Fibroblast of lung (primary cell): ENCODE measurements around the gene DDX10. TPM values are rescaled to one million over a fixed set of nuclear protein-coding genes. Genes with fewer than 3 reads are reported as not detected.
A peak's percentile ranks its signal among the peaks of the same experiment; 100 is the strongest.

Experiments used
- DNase-seq, 2 donors: peaks; one replicate each; pipeline versions ENCODE4 v3.0.0 to v3.0.0-alpha.2; 2010; ENCODE audit warnings: low read depth in 2 of 2
- H2AFZ ChIP-seq: 2 replicates; pipeline ENCODE4 v1.5.1; 2012; ENCODE audit warnings: low read length, control low read depth, inconsistent platforms
- H3K27ac ChIP-seq: 2 replicates; pipeline ENCODE4 v1.5.1; 2011; ENCODE audit warnings: low read length, control low read depth; ENCODE audit not compliant: insufficient read depth
- H3K27me3 ChIP-seq: 2 replicates; pipeline ENCODE4 v1.5.1; 2011; ENCODE audit warnings: mild to moderate bottlenecking, low read length; ENCODE audit not compliant: control insufficient read depth, insufficient read depth
- H3K36me3 ChIP-seq: 2 replicates; pipeline ENCODE4 v1.5.1; 2011; ENCODE audit warnings: low read length; ENCODE audit not compliant: control insufficient read depth, insufficient read depth
- H3K4me1 ChIP-seq: 2 replicates; pipeline ENCODE4 v1.5.1; 2011; ENCODE audit warnings: low read length; ENCODE audit not compliant: control insufficient read depth, insufficient read depth; ENCODE audit errors: extremely low read depth
- H3K4me2 ChIP-seq: 2 replicates; pipeline ENCODE4 v1.5.1; 2011; ENCODE audit warnings: low read length, control low read depth; ENCODE audit not compliant: insufficient read depth; ENCODE audit errors: extremely low read depth
- H3K4me3 ChIP-seq, 4 experiments: fragments of 200-600 bp in 1 of 4; sonication (generic) in 1 of 4; replicated peaks in 1 of 4; 2 replicates each; pipeline ENCODE4 v1.5.1; 2011 to 2016; ENCODE audit warnings: low read length in 4 of 4, low read depth in 3 of 4, mild to moderate bottlenecking in 3 of 4, control low read depth in 2 of 4, inconsistent platforms in 1 of 4, mixed read lengths in 1 of 4; ENCODE audit not compliant: insufficient read depth in 1 of 4; ENCODE audit errors: control extremely low read depth in 1 of 4
- H3K79me2 ChIP-seq: 2 replicates; pipeline ENCODE4 v1.5.1; 2012; ENCODE audit warnings: mild to moderate bottlenecking, low read length, inconsistent platforms; ENCODE audit not compliant: control insufficient read depth, insufficient read depth
- H3K9ac ChIP-seq: 2 replicates; pipeline ENCODE4 v1.5.1; 2011; ENCODE audit warnings: mild to moderate bottlenecking, low read length, control low read depth; ENCODE audit not compliant: insufficient read depth
- H3K9me3 ChIP-seq: 2 replicates; pipeline ENCODE4 v1.5.1; 2012; ENCODE audit warnings: low read depth, low read length; ENCODE audit not compliant: control insufficient read depth, insufficient read depth
- H4K20me1 ChIP-seq: 2 replicates; pipeline ENCODE4 v1.5.1; 2011; ENCODE audit warnings: low read length; ENCODE audit not compliant: control insufficient read depth, insufficient read depth; ENCODE audit errors: extremely low read depth
- CTCF ChIP-seq, 2 donors: IDR thresholded peaks in 1 of 2; conservative IDR thresholded peaks in 1 of 2; 1 replicate in 1 of 2; 2 replicates in 1 of 2; pipeline ENCODE4 v1.5.1; 2011 to 2012; ENCODE audit warnings: low read length in 2 of 2, control low read depth in 1 of 2, inconsistent platforms in 1 of 2, low read depth in 1 of 2, mild to moderate bottlenecking in 1 of 2
- EZH2 ChIP-seq: IDR thresholded peaks from 2 replicates; pipeline ENCODE4 v1.5.1; 2012; ENCODE audit warnings: low read length, control low read depth, mild to moderate bottlenecking; ENCODE audit errors: missing control alignments
- polyA plus RNA-seq, 2 donors: library from polyadenylated mRNA; depleted of rRNA in 1 of 2; stranded (reverse) in 1 of 2; unstranded in 1 of 2; fragments of >200 nt; gene quantifications; 2 replicates each; pipeline ENCODE4 v1.2.1, GENCODE V29; 2011 to 2012; ENCODE audit warnings: missing spikeins in 1 of 2
- total RNA-seq: library from RNA; depleted of rRNA; stranded (reverse); fragments of >200 nt; gene quantifications from 2 replicates; pipeline ENCODE4 v1.2.1, GENCODE V29; 2014

DDX10 gene
- total and polyA plus RNA-seq, 2 donors (not counting 1 experiment from before 2014, with no cell fraction given), result 18.5 to 20.7 TPM

- Histone ChIP-seq H3K36me3 (no peaks in the 10 kb centered on the region), H3K27ac (peak overlapping the region; percentile 30), H3K27me3 (no peaks in the 10 kb centered on the region), H3K79me2 (no peaks in the 10 kb centered on the region), H2AFZ (no peak overlapping the region), H3K4me1 (peaks cover 3% of the 10 kb centered on the region), H3K9ac (no peak overlapping the region), H3K4me3 (no peak overlapping the region), H3K9me3 (no peaks in the 10 kb centered on the region), H4K20me1 (no peaks in the 10 kb centered on the region), H3K4me2 (peak overlapping the region; percentile 40)
- TF ChIP-seq CTCF (conservative IDR thresholded peaks at IDR 0.05 in 1 of 2, IDR thresholded peaks at IDR 0.05 in 1 of 2; ENCODE audit: low read depth in 1 of 2, low read length in 2 of 2), result no peak
- no peak for TF ChIP-seq EZH2
- peak; percentile 60 to 93 for DNase-seq
These were observed 205.6 kb downstream of the DDX10 start for GRCh38 chr11:108870373-108871020.

DNA sequence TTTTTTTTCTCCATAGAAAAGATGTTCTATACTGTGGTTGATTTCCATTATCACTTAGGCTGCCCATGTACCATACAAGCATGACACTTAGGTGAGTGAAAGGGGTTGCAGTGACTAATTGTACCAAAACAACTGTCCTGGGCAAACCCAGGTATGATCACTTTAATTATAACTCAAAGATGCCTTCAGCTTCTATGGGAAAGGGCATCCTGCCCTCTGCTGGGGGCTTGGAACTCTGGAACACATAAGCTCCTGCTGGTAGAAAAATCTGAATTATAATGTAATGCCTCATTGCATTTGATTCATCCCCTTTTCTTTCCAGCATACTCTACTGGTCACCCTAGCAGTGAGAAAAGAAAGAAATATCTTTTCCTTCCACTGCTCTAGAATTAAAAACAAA is 206.3 kb downstream of the DDX10 start:
- peak overlapping the region; percentile 30 for H3K27ac ChIP-seq
- peak overlapping the region; percentile 32 for H3K4me2 ChIP-seq
- no peak overlapping the region for H3K4me3 ChIP-seq
- TF ChIP-seq CTCF (conservative IDR thresholded peaks at IDR 0.05 in 1 of 2, IDR thresholded peaks at IDR 0.05 in 1 of 2; ENCODE audit: low read depth in 1 of 2, low read length in 2 of 2), result peak; percentile 61 to 69
- no peak for TF ChIP-seq EZH2
- H4K20me1 ChIP-seq, result no peaks in the 10 kb centered on the region
- H3K9ac ChIP-seq, result no peak overlapping the region
- H3K27me3 ChIP-seq, result no peaks in the 10 kb centered on the region
- no peaks in the 10 kb centered on the region for H3K36me3 ChIP-seq
- peak; percentile 67 to 77 for DNase-seq
- H2AFZ ChIP-seq, result no peak overlapping the region
- H3K4me1 ChIP-seq, result peaks cover 3% of the 10 kb centered on the region
- H3K79me2 ChIP-seq, result no peaks in the 10 kb centered on the region
- no peaks in the 10 kb centered on the region for H3K9me3 ChIP-seq

- no peak overlapping the region for H2AFZ ChIP-seq
- H3K36me3 ChIP-seq, result no peaks in the 10 kb centered on the region
- no peaks in the 10 kb centered on the region for H3K79me2 ChIP-seq
- no peaks in the 10 kb centered on the region for H3K27me3 ChIP-seq
- H3K27ac ChIP-seq, result no peak overlapping the region
- peaks cover 3% of the 10 kb centered on the region for H3K4me1 ChIP-seq
- no peak overlapping the region for H3K9ac ChIP-seq
- H4K20me1 ChIP-seq, result no peaks in the 10 kb centered on the region
- H3K4me2 ChIP-seq, result no peak overlapping the region
- DNase-seq, result peak in 1 of 2 donors; percentile 50
- no peak for TF ChIP-seq EZH2
- TF ChIP-seq CTCF (conservative IDR thresholded peaks at IDR 0.05 in 1 of 2, IDR thresholded peaks at IDR 0.05 in 1 of 2; ENCODE audit: low read depth in 1 of 2, low read length in 2 of 2), result no peak
- H3K9me3 ChIP-seq, result no peaks in the 10 kb centered on the region
- no peak overlapping the region for H3K4me3 ChIP-seq
These were observed 207.0 kb downstream of the DDX10 start for GRCh38 chr11:108871867-108872266.
